T-cell (primary cell): ENCODE measurements around the gene MIDN. TPM values are rescaled to one million over a fixed set of nuclear protein-coding genes. Genes with fewer than 3 reads are reported as not detected.
A peak's percentile ranks its signal among the peaks of the same experiment; 100 is the strongest.
"Not testable (repeated sequence)": the region's sequence is repeated elsewhere in the genome, so short reads cannot be mapped to it uniquely, and the experiment has no call there.

Experiments
- ATAC-seq, 4 experiments: fragments of 200-7000 bp in 3 of 4; fragments of 150-1000 bp in 1 of 4; cut with Tn5 transposase; replicated peaks in 1 of 4; 1 replicate in 3 of 4; 2 replicates in 1 of 4; pipeline ENCODE4 v1.10.0; 2021; ENCODE audit warnings: moderate library complexity in 3 of 4, mild to moderate bottlenecking in 2 of 4, moderate number of reproducible peaks in 1 of 4
- CTCF ChIA-PET, 2 donors: fragments of 300-600 bp; sonication (Branson Sonifier 250); formaldehyde crosslinking; loops; one replicate each; lab custom pipeline; 2022; ENCODE audit warnings: antibody characterized with exemption in 2 of 2; lab: Charles Lee
- POLR2A ChIA-PET, 2 donors: fragments of 300-600 bp; sonication (Branson Sonifier 250); formaldehyde crosslinking; loops; one replicate each; lab custom pipeline; 2022; ENCODE audit warnings: antibody characterized with exemption in 2 of 2; lab: Charles Lee
- DNase-seq, 35 experiments: peaks; one replicate each; pipeline versions ENCODE4 v3.0.0 to v3.0.0-alpha.2; 2013 to 2023
- H3K27ac ChIP-seq: one replicate; pipeline ENCODE4 v1.5.1; 2013; ENCODE audit warnings: low read length
- H3K27me3 ChIP-seq, 2 experiments: replicated peaks in 1 of 2; 1 replicate in 1 of 2; 2 replicates in 1 of 2; pipeline versions ENCODE4 v1.6.1 to v1.7.0; 2013; ENCODE audit warnings: low read length in 1 of 2, mixed read lengths in 1 of 2; ENCODE audit not compliant: control insufficient read depth in 2 of 2, insufficient read depth in 2 of 2; ENCODE audit errors: extremely low read depth in 1 of 2
- H3K36me3 ChIP-seq, 2 donors: 1 replicate in 1 of 2; 2 replicates in 1 of 2; pipeline versions ENCODE4 v1.6.1 to v1.7.0; 2013; ENCODE audit warnings: low read length in 1 of 2; ENCODE audit not compliant: control insufficient read depth in 2 of 2, insufficient read depth in 1 of 2; ENCODE audit errors: extremely low read depth in 1 of 2
- H3K4me1 ChIP-seq, 2 experiments: 1 replicate in 1 of 2; 2 replicates in 1 of 2; pipeline versions ENCODE4 v1.6.1 to v1.7.0; 2013; ENCODE audit warnings: low read length in 2 of 2, mixed read lengths in 1 of 2; ENCODE audit not compliant: insufficient read depth in 2 of 2, control insufficient read depth in 1 of 2; ENCODE audit errors: extremely low read depth in 1 of 2
- H3K4me3 ChIP-seq, 2 donors: 1 replicate in 1 of 2; 2 replicates in 1 of 2; pipeline versions ENCODE4 v1.5.1 to v1.7.0; 2013; ENCODE audit warnings: mild to moderate bottlenecking in 2 of 2, low read length in 1 of 2, moderate library complexity in 1 of 2; ENCODE audit not compliant: control insufficient read depth in 1 of 2; ENCODE audit errors: extremely low read depth in 1 of 2
- H3K9me3 ChIP-seq: 2 replicates; pipeline ENCODE4 v1.7.0; 2013
- H3K27ac Mint-ChIP-seq, 2 donors: one replicate each; pipeline ENCODE4 v1.8.0; 2020 to 2021; ENCODE audit warnings: mild to moderate bottlenecking in 2 of 2, mixed read lengths in 2 of 2
- H3K27me3 Mint-ChIP-seq, 2 donors: one replicate each; pipeline ENCODE4 v1.8.0; 2021 to 2022; ENCODE audit warnings: mixed read lengths in 2 of 2
- H3K36me3 Mint-ChIP-seq: one replicate; pipeline ENCODE4 v1.8.0; 2021; ENCODE audit warnings: mixed read lengths
- H3K4me1 Mint-ChIP-seq, 3 donors: one replicate each; pipeline ENCODE4 v1.8.0; 2020 to 2022; ENCODE audit warnings: mixed read lengths in 3 of 3, mild to moderate bottlenecking in 1 of 3
- H3K4me3 Mint-ChIP-seq, 3 donors: one replicate each; pipeline ENCODE4 v1.8.0; 2020 to 2022; ENCODE audit warnings: mild to moderate bottlenecking in 3 of 3, mixed read lengths in 3 of 3, moderate library complexity in 3 of 3
- H3K9me3 Mint-ChIP-seq, 3 donors: one replicate each; pipeline ENCODE4 v1.8.0; 2020 to 2022; ENCODE audit warnings: mixed read lengths in 3 of 3
- WGBS: methylation state at CpG from one replicate; pipeline ENCODE4 v1.1.5; 2013; ENCODE audit warnings: missing lambda C conversion rate; ENCODE audit not compliant: insufficient coverage; 5-methylcytosine and 5-hydroxymethylcytosine counted together
- total RNA-seq, 35 experiments: library from RNA in 6 of 35; stranded (reverse) in 6 of 35; fragments of 120-200 nt in 1 of 35; gene quantifications; one replicate each; pipeline versions ENCODE4 v1.2.1 to v1.2.4 and lab custom pipeline; 2013 to 2026

The MIDN gene
- total RNA-seq (100 to 1,000 TPM in 1 of 5 donors, 10 to 100 TPM in 4; 54.0 to 161 (median 66.9) TPM), total RNA-seq (lab: John Stamatoyannopoulos, UW) (16.6 to 358 (median 60.6) reads per million in 29 experiments)
- total RNA-seq (2013): 39.6 TPM

DNA sequence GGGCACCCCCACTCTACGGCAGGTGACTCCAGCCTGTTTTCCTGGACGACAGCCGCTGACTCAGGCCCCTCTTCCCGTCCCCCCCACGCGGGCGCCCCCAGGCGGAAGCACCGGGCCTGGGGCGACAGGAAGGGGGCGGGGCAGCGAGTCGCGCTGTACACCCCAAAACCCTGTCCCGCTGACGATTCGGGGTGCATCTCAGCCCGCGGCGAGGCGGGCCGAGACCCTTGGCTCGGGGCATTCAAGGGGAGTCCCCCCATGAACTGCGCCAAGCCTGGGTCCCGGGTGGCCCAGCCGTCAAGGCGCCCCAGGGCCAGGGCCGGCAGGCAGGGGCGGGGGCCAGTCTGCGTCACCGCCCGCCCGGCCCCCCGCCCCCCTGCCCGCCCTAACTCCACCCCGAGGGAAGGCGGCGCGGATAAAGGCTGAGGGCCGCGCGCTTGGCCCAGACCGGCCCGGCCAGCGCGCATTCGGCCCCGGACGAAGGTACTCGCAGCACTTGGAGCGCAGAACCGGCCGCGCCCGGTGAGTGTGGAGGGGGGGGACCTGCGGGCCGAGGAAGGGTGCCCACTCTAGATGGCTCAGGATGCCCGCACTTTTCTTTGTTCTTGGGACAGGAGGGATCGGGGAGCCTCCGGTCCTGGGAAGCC is at the start of gene MIDN:
TSS of gene MIDN (plus strand) at position 445 of the 647 bp plus-strand sequence. CDS start 1,714 bp downstream, outside the sequence.
- Mint-ChIP-seq H3K4me3 (peak within 1 kb of the TSS; percentile 68 to 91 (median 77)), H3K27ac (peak within 1 kb of the TSS; percentile 61 to 78), H3K4me1 (peaks cover 6 to 13% (median 13%) of the 10 kb centered on the region in 3 donors), H3K27me3 (no peaks in the 10 kb centered on the region), H3K36me3 (peaks cover 3% of the 10 kb centered on the region), H3K9me3 (no peaks in the 10 kb centered on the region)
- under 1% methylated on average over 39 of the region's 60 CpGs for WGBS
- POLR2A ChIA-PET: no interaction called here
- DNase-seq (peak in 25 of 35 experiments; percentile 27 to 81 (median 58)), ATAC-seq (peak; percentile 3 to 6 (median 6))
- Histone ChIP-seq H3K4me3 (peak within 1 kb of the TSS; percentile 51 to 66), H3K9me3 (no peaks in the 10 kb centered on the region), H3K4me1 (peaks cover 11 to 59% of the 10 kb centered on the region in 2 experiments), H3K27me3 (no peaks in the 10 kb centered on the region), H3K36me3 (peaks cover 10% of the 10 kb centered on the region in 2 donors), H3K27ac (peak within 1 kb of the TSS; percentile 88)
- CTCF ChIA-PET: no interaction called here

DNA sequence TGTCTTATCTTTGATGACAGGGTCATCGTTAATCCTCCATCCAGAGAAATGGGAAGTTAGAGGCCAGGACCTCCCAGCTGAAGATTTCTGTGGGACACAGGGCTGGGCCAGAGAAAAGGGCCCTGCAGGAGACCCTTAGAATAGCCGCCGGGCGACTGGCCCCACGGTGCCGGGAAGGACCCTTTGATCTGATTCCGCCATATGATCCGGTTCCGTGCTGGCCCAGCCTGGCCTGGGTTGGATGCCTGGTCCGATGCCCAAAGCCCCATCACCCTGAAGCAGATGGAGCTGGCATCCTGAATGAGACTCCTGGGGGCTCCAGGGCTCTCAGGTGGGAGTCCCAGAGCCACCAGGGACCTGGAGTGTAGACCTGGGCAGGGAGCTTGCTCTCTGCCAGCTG is 48.9 kb upstream of the MIDN start:
- no peak for DNase-seq
- WGBS: 95% methylated on average over 10 of the region's 10 CpGs
- ATAC-seq: no peak
- Histone ChIP-seq H3K36me3 (no peaks in the 10 kb centered on the region), H3K27me3 (no peaks in the 10 kb centered on the region), H3K4me1 (peaks cover 6 to 19% of the 10 kb centered on the region in 2 experiments), H3K27ac (no peak overlapping the region), H3K9me3 (no peaks in the 10 kb centered on the region), H3K4me3 (no peak overlapping the region)
- no peaks in the 10 kb centered on the region for H3K36me3 Mint-ChIP-seq
- no peaks in the 10 kb centered on the region for H3K27me3 Mint-ChIP-seq
- CTCF ChIA-PET: interaction anchor here in 1 of 2 donors (0.7 kb wide), 1 partner anchor 88 kb away, joined by 3 read pairs; no protein-coding TSS in a partner anchor
- no peaks in the 10 kb centered on the region for H3K9me3 Mint-ChIP-seq
- no peak overlapping the region for H3K27ac Mint-ChIP-seq
- POLR2A ChIA-PET: interaction anchor here in 1 of 2 donors (0.5 kb wide), 1 partner anchor 121 kb away, joined by 5 read pairs; no protein-coding TSS in a partner anchor
- no peak overlapping the region for H3K4me3 Mint-ChIP-seq
- peaks cover 10 to 15% (median 14%) of the 10 kb centered on the region in 3 donors for H3K4me1 Mint-ChIP-seq

DNA sequence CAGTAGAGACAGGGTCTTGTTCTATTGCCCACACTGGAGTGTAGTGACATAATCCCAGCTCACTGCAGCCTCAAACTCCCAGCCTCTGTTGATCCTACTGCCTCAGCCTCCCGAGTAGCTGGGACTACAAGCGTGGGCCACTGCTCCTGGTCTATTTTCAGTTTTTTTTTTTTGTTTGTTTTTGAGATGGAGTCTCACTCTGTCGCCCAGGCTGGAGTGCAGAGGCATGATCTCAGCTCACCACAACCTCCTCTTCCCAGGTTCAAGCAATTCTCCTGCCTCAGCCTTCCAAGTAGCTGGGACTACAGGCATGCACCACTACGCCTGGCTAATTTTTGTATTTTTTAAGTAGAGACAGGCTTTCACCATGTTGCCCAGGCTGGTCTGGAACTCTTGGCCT is 47.8 kb upstream of the MIDN start:
- H3K4me3 ChIP-seq, H3K27ac Mint-ChIP-seq, H3K9me3 Mint-ChIP-seq, H3K27me3 ChIP-seq, H3K4me3 Mint-ChIP-seq, ATAC-seq, POLR2A ChIA-PET, DNase-seq, H3K27ac ChIP-seq, H3K36me3 ChIP-seq, H3K27me3 Mint-ChIP-seq, CTCF ChIA-PET, H3K9me3 ChIP-seq, H3K36me3 Mint-ChIP-seq: not testable (repeated sequence)
- peaks cover 11 to 24% of the 10 kb centered on the region in 2 experiments for H3K4me1 ChIP-seq
- peaks cover 10 to 16% (median 16%) of the 10 kb centered on the region in 3 donors for H3K4me1 Mint-ChIP-seq
- no CpG with 5 or more reads among the region's 4 CpGs for WGBS

DNA sequence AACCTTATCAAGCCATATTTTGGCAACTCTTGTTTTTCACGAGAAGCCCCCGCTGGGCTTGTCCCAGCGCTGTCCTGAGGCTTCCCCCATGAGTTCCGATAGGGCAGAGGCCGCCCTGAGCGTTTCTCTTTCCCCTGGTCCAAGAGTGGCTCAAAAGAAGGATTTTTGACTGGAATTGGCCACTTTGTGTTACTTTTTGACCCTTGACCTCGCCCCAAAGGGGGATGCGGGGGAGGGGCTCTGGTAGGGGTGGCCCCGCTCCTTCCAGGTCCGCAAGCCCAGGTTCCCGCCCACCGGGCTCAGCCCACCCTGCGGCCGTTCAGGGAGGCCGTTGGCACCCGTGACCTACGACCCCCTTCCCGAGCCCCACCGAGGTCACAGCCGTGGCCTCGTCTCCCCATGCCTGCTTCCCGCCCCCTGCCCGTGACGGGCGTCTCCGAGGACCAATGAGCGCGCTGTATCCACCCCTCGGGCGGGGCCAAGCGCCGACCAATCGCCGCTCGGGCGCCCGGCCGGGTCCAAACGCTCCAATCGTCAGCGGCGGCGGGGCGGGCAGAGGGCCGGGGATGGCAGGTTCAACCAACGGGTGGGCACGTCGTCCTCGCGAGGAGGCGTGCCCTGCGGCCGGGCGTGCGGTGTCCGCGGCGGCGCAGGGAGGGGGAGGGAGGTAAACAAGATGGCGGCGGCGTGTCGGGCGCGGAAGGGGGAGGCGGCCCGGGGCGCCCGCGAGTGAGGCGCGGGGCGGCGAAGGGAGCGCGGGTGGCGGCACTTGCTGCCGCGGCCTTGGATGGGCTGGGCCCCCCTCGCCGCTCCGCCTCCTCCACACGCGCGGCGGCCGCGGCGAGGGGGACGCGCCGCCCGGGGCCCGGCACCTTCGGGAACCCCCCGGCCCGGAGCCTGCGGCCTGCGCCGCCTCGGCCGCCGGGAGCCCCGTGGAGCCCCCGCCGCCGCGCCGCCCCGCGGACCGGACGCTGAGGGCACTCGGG is 43.0 kb upstream of the MIDN start, which contains the start of gene STK11:
TSS of gene STK11 (plus strand) at position 665 of the 986 bp plus-strand sequence. CDS start 1,136 bp downstream, outside the sequence.
- H3K27me3 ChIP-seq: peaks cover 0 to 2% of the 10 kb centered on the region in 2 experiments
- ChIA-PET CTCF (interaction anchor here in 1 of 2 donors (0.7 kb wide), 1 partner anchor 12 kb away, joined by 4 read pairs; no protein-coding TSS in a partner anchor), POLR2A (no interaction called here)
- H3K27ac ChIP-seq: peak within 1 kb of the TSS; percentile 69
- 3% methylated on average over 99 of the region's 114 CpGs for WGBS
- H3K4me1 ChIP-seq: peaks cover 13 to 66% of the 10 kb centered on the region in 2 experiments
- Mint-ChIP-seq H3K36me3 (peaks cover 2% of the 10 kb centered on the region), H3K9me3 (no peaks in the 10 kb centered on the region), H3K27ac (peak within 1 kb of the TSS; percentile 92 to 94), H3K4me3 (peak within 1 kb of the TSS; percentile 93 to 98 (median 94)), H3K27me3 (no peaks in the 10 kb centered on the region), H3K4me1 (peaks cover 33 to 41% (median 36%) of the 10 kb centered on the region in 3 donors)
- peak within 1 kb of the TSS; percentile 82 to 98 for H3K4me3 ChIP-seq
- no peaks in the 10 kb centered on the region for H3K9me3 ChIP-seq
- H3K36me3 ChIP-seq: peaks cover 0 to 7% of the 10 kb centered on the region in 2 donors
- DNase-seq (peak; percentile 97 to 100 (median 99)), ATAC-seq (peak; percentile 93 to 96 (median 94))

- Histone ChIP-seq H3K9me3 (no peaks in the 10 kb centered on the region), H3K27me3 (peaks cover 0 to 2% of the 10 kb centered on the region in 2 experiments), H3K36me3 (peaks cover 0 to 7% of the 10 kb centered on the region in 2 donors), H3K4me3 (peak overlapping the region; percentile 82 to 98), H3K4me1 (peaks cover 14 to 70% of the 10 kb centered on the region in 2 experiments), H3K27ac (peak overlapping the region; percentile 60)
- Mint-ChIP-seq H3K27ac (peak overlapping the region; percentile 92 to 94), H3K36me3 (peaks cover 2% of the 10 kb centered on the region), H3K4me3 (peak overlapping the region; percentile 93 to 98 (median 94)), H3K27me3 (no peaks in the 10 kb centered on the region), H3K9me3 (no peaks in the 10 kb centered on the region), H3K4me1 (peaks cover 38 to 45% (median 39%) of the 10 kb centered on the region in 3 donors)
- DNase-seq (peak in 2 of 35 experiments; percentile 11 to 39), ATAC-seq (no peak)
- WGBS: under 1% methylated on average over 77 of the region's 78 CpGs
- POLR2A ChIA-PET: no interaction called here
- CTCF ChIA-PET: no interaction called here
These were observed 42.1 kb upstream of the MIDN start for GRCh38 chr19:1206150-1206863.
